Endometrium (tissue), 2 donors: ENCODE results near the gene ZNHIT6.

ENCODE experiments used
- FAIRE-seq: peaks from 2 replicates; lab custom pipeline; 2012; peaks lifted over from hg19 to GRCh38; lab: Jason Lieb, UNC
- donor health status: control.
- donor health status: control.

Gene ZNHIT6

GRCh38 chr1:85616736-85617135, 91.5 kb downstream of the ZNHIT6 start:
- no peak for FAIRE-seq

- FAIRE-seq: no peak
Measured at GRCh38 chr1:85616364-85616705, 91.9 kb downstream of the ZNHIT6 start.

GRCh38 chr1:85615586-85616363, 92.5 kb downstream of the ZNHIT6 start:
- no peak for FAIRE-seq

GRCh38 chr1:85612704-85613361, 95.4 kb downstream of the ZNHIT6 start:
- FAIRE-seq: no peak

- no peak for FAIRE-seq
Measured at GRCh38 chr1:85611856-85612255, 96.4 kb downstream of the ZNHIT6 start.

GRCh38 chr1:85611425-85611824, 96.8 kb downstream of the ZNHIT6 start:
- FAIRE-seq: no peak

GRCh38 chr1:85609976-85610375, 98.3 kb downstream of the ZNHIT6 start:
- no peak for FAIRE-seq

- FAIRE-seq: no peak
Measured at GRCh38 chr1:85608851-85609250, 99.4 kb downstream of the ZNHIT6 start.

GRCh38 chr1:85607921-85608265, 100.3 kb downstream of the ZNHIT6 start:
- no peak for FAIRE-seq

- FAIRE-seq: peak; percentile 58
Measured at GRCh38 chr1:85607126-85607920, 100.9 kb downstream of the ZNHIT6 start.

GRCh38 chr1:85606414-85606800, 101.8 kb downstream of the ZNHIT6 start:
- no peak for FAIRE-seq

- no peak for FAIRE-seq
Measured at GRCh38 chr1:85605484-85606413, 102.5 kb downstream of the ZNHIT6 start.

GRCh38 chr1:85604298-85604997, 103.8 kb downstream of the ZNHIT6 start:
- no peak for FAIRE-seq

- FAIRE-seq: no peak
Measured at GRCh38 chr1:85603086-85603880, 105.0 kb downstream of the ZNHIT6 start.

- no peak for FAIRE-seq
Measured at GRCh38 chr1:85602571-85602970, 105.7 kb downstream of the ZNHIT6 start.

- FAIRE-seq: no peak
Measured at GRCh38 chr1:85601901-85602300, 106.3 kb downstream of the ZNHIT6 start.

GRCh38 chr1:85599681-85600080, 108.6 kb downstream of the ZNHIT6 start:
- no peak for FAIRE-seq
